ENCODE measurements around the gene FNDC11.

The FNDC11 gene

GRCh38 chr20:63602321-63602720 lies 48.4 kb downstream of the FNDC11 start:
- TF ChIP-seq, protein P1, sequence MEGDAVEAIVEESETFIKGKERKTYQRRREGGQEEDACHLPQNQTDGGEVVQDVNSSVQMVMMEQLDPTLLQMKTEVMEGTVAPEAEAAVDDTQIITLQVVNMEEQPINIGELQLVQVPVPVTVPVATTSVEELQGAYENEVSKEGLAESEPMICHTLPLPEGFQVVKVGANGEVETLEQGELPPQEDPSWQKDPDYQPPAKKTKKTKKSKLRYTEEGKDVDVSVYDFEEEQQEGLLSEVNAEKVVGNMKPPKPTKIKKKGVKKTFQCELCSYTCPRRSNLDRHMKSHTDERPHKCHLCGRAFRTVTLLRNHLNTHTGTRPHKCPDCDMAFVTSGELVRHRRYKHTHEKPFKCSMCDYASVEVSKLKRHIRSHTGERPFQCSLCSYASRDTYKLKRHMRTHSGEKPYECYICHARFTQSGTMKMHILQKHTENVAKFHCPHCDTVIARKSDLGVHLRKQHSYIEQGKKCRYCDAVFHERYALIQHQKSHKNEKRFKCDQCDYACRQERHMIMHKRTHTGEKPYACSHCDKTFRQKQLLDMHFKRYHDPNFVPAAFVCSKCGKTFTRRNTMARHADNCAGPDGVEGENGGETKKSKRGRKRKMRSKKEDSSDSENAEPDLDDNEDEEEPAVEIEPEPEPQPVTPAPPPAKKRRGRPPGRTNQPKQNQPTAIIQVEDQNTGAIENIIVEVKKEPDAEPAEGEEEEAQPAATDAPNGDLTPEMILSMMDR (IDR thresholded peaks at IDR 0.05; ENCODE audit: control insufficient read depth, insufficient read depth, low read depth, low read length, missing control alignments) = no peak
- no peak for DNase-seq (ENCODE audit: low read depth)
- H3K4me3 ChIP-seq (ENCODE audit: control insufficient read depth, low read depth, low read length) = no peak overlapping the region

Measured in AG09309 (cell line).